ENCODE measurements around the gene HIGD1A.

- TF ChIP-seq CTCF (IDR thresholded peaks at IDR 0.05) (no peak), POLR2A (IDR thresholded peaks at IDR 0.05) (no peak)
Observed at GRCh38 chr3:42844412-42844713, 40.1 kb upstream of the HIGD1A start.
